Testis (tissue), 3 donors: Measurements from ENCODE around the gene CAMTA1. TPM values are rescaled to one million over a fixed set of nuclear protein-coding genes. Genes with fewer than 3 reads are reported as not detected.

ENCODE experiments used
- DNase-seq: peaks from one replicate; pipeline ENCODE4 v3.0.0-alpha.2; 2019
- H3K27ac ChIP-seq, 2 donors: fragments of 200-600 bp; sonication (generic); one replicate each; pipeline ENCODE4 v1.5.1; 2019
- H3K27me3 ChIP-seq: fragments of 200-600 bp; sonication (generic); one replicate; pipeline ENCODE4 v1.5.1; 2019
- H3K36me3 ChIP-seq: fragments of 200-600 bp; sonication (generic); one replicate; pipeline ENCODE4 v1.5.1; 2017; ENCODE audit warnings: low read depth; ENCODE audit errors: missing control alignments
- H3K4me1 ChIP-seq: fragments of 200-600 bp; sonication (generic); one replicate; pipeline ENCODE4 v1.5.1; 2019
- H3K4me3 ChIP-seq, 2 donors: fragments of 200-600 bp; sonication (generic); one replicate each; pipeline ENCODE4 v1.5.1; 2017 to 2019
- H3K9me3 ChIP-seq: fragments of 200-600 bp; sonication (generic); one replicate; pipeline ENCODE4 v1.5.1; 2017
- POLR2A ChIP-seq: fragments of 450-650 bp; IDR thresholded peaks from one replicate; pipeline ENCODE4 v1.6.1; 2017; ENCODE audit warnings: antibody characterized with exemption, mild to moderate bottlenecking, moderate library complexity
- WGBS, 2 donors: methylation state at CpG; one replicate each; pipeline ENCODE4 v1.1.5; 2018; 5-methylcytosine and 5-hydroxymethylcytosine counted together
- intact Hi-C: fragments of 100-400 bp; cut with DNase I; formaldehyde crosslinking; loops from one replicate; pipeline ENCODE4 v1.15.1; 2023; ENCODE audit warnings: low total_unique reads
- polyA plus RNA-seq: library from polyadenylated mRNA; stranded (reverse); fragments of 350-450 nt; fragmentation: Illumina TruSeq; extraction: RNeasy Lipid Tissue Mini Kit (QIAGEN cat#74804); gene quantifications from one replicate; pipeline ENCODE4 v1.2.3, GENCODE V29; 2014; ENCODE audit warnings: low read depth, low replicate concordance; ENCODE audit not compliant: insufficient read depth
- total RNA-seq, 2 donors: library from RNA; depleted of rRNA; stranded (reverse); fragments of >200 nt; gene quantifications; one replicate each; pipeline ENCODE4 v1.2.3, GENCODE V29; 2016
- TF ChIP-seq, protein P1 (sequence below), 3 experiments: fragments of 450-650 bp in 2 of 3; fragments of 200-600 bp in 1 of 3; sonication (generic) in 1 of 3; IDR thresholded peaks; one replicate each; pipeline ENCODE4 v1.5.1; 2016 to 2019; ENCODE audit warnings: antibody characterized with exemption in 3 of 3, mild to moderate bottlenecking in 2 of 3, moderate library complexity in 1 of 3

The CAMTA1 gene
- total and polyA plus RNA-seq, 3 donors from 2014 or later: 116 to 158 (median 119) TPM

DNA sequence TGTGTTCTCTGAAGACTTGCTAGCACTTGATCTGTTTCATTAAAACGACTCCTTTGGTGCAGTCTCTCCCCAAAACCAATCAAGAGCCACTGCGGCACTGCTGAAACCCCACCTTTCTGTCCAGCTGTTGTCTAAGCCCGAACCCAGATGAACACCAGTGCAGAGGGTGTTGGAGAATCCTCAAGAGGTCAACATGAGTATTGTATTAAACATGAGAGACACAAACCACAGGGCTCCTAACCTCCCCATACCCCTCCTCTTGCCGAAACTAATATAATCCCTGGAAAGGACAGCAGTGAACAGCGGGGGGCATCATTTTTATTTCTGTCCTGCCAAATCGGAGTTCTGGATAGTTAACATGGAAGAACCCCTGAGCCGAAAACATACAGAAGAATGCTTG, 333.9 kb downstream of the CAMTA1 start:
- no peak overlapping the region for H3K27ac ChIP-seq
- 71 to 75% methylated on average over 7 of the region's 7 CpGs for WGBS, 2 donors
- DNase-seq: no peak
- intact Hi-C loops: no loop called here
- no peaks in the 10 kb centered on the region for H3K36me3 ChIP-seq
- no peaks in the 10 kb centered on the region for H3K27me3 ChIP-seq
- H3K4me3 ChIP-seq: no peak overlapping the region
- TF ChIP-seq, protein P1, sequence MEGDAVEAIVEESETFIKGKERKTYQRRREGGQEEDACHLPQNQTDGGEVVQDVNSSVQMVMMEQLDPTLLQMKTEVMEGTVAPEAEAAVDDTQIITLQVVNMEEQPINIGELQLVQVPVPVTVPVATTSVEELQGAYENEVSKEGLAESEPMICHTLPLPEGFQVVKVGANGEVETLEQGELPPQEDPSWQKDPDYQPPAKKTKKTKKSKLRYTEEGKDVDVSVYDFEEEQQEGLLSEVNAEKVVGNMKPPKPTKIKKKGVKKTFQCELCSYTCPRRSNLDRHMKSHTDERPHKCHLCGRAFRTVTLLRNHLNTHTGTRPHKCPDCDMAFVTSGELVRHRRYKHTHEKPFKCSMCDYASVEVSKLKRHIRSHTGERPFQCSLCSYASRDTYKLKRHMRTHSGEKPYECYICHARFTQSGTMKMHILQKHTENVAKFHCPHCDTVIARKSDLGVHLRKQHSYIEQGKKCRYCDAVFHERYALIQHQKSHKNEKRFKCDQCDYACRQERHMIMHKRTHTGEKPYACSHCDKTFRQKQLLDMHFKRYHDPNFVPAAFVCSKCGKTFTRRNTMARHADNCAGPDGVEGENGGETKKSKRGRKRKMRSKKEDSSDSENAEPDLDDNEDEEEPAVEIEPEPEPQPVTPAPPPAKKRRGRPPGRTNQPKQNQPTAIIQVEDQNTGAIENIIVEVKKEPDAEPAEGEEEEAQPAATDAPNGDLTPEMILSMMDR (IDR thresholded peaks at IDR 0.05): no peak
- TF ChIP-seq POLR2A: no peak
- H3K4me1 ChIP-seq: no peaks in the 10 kb centered on the region
- no peaks in the 10 kb centered on the region for H3K9me3 ChIP-seq

DNA sequence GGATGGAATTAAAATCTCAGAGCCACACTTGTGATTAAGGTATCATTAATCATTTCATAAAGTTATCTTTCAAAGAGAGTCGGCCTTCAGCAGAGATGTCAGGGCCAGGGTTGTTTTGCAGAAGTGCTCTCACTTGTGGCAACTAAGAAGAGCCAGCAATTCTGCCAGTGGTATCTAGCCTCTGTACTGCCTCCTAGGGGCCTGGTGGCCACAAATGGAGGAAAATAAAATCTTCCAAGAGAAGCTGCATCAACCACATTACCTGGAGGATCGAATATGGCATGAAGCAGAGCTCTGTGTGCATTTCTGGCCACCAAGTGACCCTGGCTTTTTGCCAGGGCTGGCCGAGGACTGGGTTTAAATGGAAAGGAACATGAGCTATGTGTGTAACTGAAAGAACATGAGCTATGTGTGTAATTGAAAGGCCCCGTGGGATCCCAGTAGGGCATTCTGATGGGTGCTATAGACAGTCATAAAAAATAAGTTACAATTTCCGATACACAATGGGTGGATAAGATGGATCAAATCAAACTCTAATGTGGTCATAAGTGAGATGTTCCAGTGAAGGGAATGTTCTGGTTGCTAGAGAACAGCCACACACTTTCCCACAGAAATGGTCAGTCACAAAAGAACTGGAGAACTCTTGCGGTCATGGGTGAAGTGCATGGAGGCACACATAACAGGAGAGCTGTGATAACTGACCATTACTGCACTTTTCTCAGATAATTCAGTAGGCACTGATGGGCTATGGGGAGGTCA, 335.8 kb downstream of the CAMTA1 start:
- Histone ChIP-seq H3K9me3 (no peaks in the 10 kb centered on the region), H3K27me3 (no peaks in the 10 kb centered on the region), H3K36me3 (no peaks in the 10 kb centered on the region), H3K4me1 (no peaks in the 10 kb centered on the region), H3K4me3 (no peak overlapping the region), H3K27ac (no peak overlapping the region)
- TF ChIP-seq, protein P1 (IDR thresholded peaks at IDR 0.05): no peak
- TF ChIP-seq POLR2A: no peak
- intact Hi-C loops: no loop called here
- DNase-seq: no peak
- 88 to 92% methylated on average over 6 of the region's 6 CpGs for WGBS, 2 donors

DNA sequence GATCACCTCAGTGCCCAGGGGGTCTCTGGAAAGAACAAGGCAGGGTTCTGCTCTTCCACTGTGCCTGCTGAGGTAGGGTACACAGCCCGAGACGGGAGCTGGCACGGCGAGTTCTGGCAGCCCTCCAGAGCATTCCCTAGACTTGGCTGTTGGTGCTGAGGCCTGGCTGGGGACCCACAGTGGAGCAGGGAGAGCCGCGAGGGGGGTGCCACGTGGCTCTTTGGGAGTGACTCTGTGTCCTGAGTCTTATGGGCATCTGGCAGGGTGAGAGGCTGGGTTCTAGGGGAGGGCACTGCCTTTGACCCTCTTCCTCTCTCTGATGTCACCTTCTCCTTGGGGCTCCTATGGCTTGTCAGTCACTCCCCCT, 336.4 kb downstream of the CAMTA1 start:
- H3K27me3 ChIP-seq: no peaks in the 10 kb centered on the region
- no peaks in the 10 kb centered on the region for H3K4me1 ChIP-seq
- no peak overlapping the region for H3K27ac ChIP-seq
- TF ChIP-seq, protein P1 (IDR thresholded peaks at IDR 0.05): no peak
- no peak for TF ChIP-seq POLR2A
- H3K9me3 ChIP-seq: no peaks in the 10 kb centered on the region
- peak; percentile 53 for DNase-seq
- 63 to 77% methylated on average over 3 to 7 of the region's 7 CpGs for WGBS, 2 donors
- H3K36me3 ChIP-seq: no peaks in the 10 kb centered on the region
- no peak overlapping the region for H3K4me3 ChIP-seq
- intact Hi-C loops: no loop called here

DNA sequence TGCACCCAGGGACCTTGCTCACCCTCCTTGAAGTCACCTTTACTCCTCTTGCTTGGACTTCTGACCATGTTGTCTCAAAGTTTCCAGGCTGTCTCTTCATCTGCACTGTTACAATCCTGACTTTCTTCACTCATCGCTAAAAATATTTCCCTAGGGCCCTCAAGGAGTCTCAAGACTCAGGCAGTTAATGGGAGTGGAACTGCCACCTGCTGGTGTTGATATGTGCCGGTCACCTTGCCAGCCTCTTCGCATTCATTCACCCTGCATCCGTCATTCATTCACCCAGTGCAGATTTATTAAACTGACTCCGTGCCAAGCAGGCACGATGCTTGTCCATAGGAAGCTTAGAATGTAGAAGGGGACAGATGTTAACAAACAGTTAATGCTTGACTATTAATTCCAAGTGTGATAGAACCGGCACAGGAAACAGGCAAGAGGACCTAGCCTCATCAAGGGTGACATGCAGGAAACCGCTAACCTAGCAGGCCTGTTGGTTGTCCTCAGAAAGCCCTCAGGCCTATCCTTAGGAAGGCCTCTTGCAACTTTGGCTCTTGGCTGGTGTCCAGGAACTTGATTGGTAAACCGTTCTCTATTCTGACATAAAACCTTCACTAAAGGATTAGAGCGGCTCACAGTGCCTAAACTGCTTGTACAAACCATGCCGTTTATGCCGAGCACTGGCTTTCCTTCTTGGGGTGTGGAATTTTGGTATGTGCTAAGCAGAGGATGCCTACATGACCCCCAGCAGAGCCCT, 342.2 kb downstream of the CAMTA1 start:
- Histone ChIP-seq H3K27ac (no peak overlapping the region), H3K27me3 (no peaks in the 10 kb centered on the region), H3K4me1 (no peaks in the 10 kb centered on the region), H3K36me3 (no peaks in the 10 kb centered on the region), H3K4me3 (no peak overlapping the region), H3K9me3 (no peaks in the 10 kb centered on the region)
- WGBS, 2 donors: 74 to 81% methylated on average over 12 of the region's 12 CpGs
- intact Hi-C loops: no loop called here
- no peak for TF ChIP-seq POLR2A
- TF ChIP-seq, protein P1 (IDR thresholded peaks at IDR 0.05): no peak
- DNase-seq: no peak
